ENCODE data around the gene LRRC9. TPM values are rescaled to one million over a fixed set of nuclear protein-coding genes. Genes with fewer than 3 reads are reported as not detected.

Gene LRRC9
- total RNA-seq, 2 experiments from 2014 or later: not detected

- no peaks in the 10 kb centered on the region for H3K9me3 Mint-ChIP-seq
- ChIA-PET POLR2A (no interaction called here), CTCF (no interaction called here)
- peaks cover 3 to 4% of the 10 kb centered on the region in 2 experiments for H3K27me3 ChIP-seq (ENCODE audit: control insufficient read depth in 1 of 2, insufficient read depth in 2 of 2, low read length in 2 of 2)
- H3K4me1 Mint-ChIP-seq (ENCODE audit: low read depth): no peaks in the 10 kb centered on the region
- no peak overlapping the region for H3K27ac ChIP-seq (ENCODE audit: low read depth in 1 of 2, low read length in 2 of 2)
- H3K36me3 Mint-ChIP-seq (ENCODE audit: low read depth): no peaks in the 10 kb centered on the region
- H3K36me3 ChIP-seq (ENCODE audit: insufficient read depth, low read length): no peaks in the 10 kb centered on the region
- H3K9me3 ChIP-seq (ENCODE audit: control insufficient read depth in 1 of 2, insufficient read depth in 1 of 2, low read length in 2 of 2): no peaks in the 10 kb centered on the region
- DNase-seq (peak in 2 of 14 experiments; percentile 13 to 17), ATAC-seq (ENCODE audit: poor library complexity) (no peak)
- H3K4me1 ChIP-seq (ENCODE audit: insufficient read depth, low read length): no peaks in the 10 kb centered on the region
- no peak for TF ChIP-seq CTCF (IDR thresholded peaks at IDR 0.05)
- no peak overlapping the region for H3K4me3 ChIP-seq (ENCODE audit: low read length)
- H3K4me3 Mint-ChIP-seq: no peak overlapping the region
- intact Hi-C loops (cut with DNase I, micrococcal nuclease): no loop called here
- peaks cover 19% of the 10 kb centered on the region for H3K27me3 Mint-ChIP-seq
- no peak overlapping the region for H3K27ac Mint-ChIP-seq
Observed at GRCh38 chr14:59897757-59898383, 22.1 kb upstream of the LRRC9 start.

GRCh38 chr14:59900556-59900955 lies 19.4 kb upstream of the LRRC9 start:
- no peak for TF ChIP-seq CTCF (IDR thresholded peaks at IDR 0.05)
- no peaks in the 10 kb centered on the region for H3K36me3 ChIP-seq (ENCODE audit: insufficient read depth, low read length)
- H3K27ac Mint-ChIP-seq: no peak overlapping the region
- ChIA-PET POLR2A (no interaction called here), CTCF (no interaction called here)
- no peaks in the 10 kb centered on the region for H3K4me1 ChIP-seq (ENCODE audit: insufficient read depth, low read length)
- intact Hi-C loops (cut with DNase I, micrococcal nuclease): no loop called here
- H3K27me3 ChIP-seq (ENCODE audit: control insufficient read depth in 1 of 2, insufficient read depth in 2 of 2, low read length in 2 of 2): peaks cover 0 to 3% of the 10 kb centered on the region in 2 experiments
- no peaks in the 10 kb centered on the region for H3K36me3 Mint-ChIP-seq (ENCODE audit: low read depth)
- ATAC-seq (ENCODE audit: poor library complexity) (no peak), DNase-seq (no peak)
- no peak overlapping the region for H3K4me3 ChIP-seq (ENCODE audit: low read length)
- no peaks in the 10 kb centered on the region for H3K9me3 Mint-ChIP-seq
- H3K4me1 Mint-ChIP-seq (ENCODE audit: low read depth): no peaks in the 10 kb centered on the region
- H3K4me3 Mint-ChIP-seq: no peak overlapping the region
- H3K9me3 ChIP-seq (ENCODE audit: control insufficient read depth in 1 of 2, insufficient read depth in 1 of 2, low read length in 2 of 2): no peaks in the 10 kb centered on the region
- H3K27ac ChIP-seq (ENCODE audit: low read depth in 1 of 2, low read length in 2 of 2): no peak overlapping the region
- peaks cover 11% of the 10 kb centered on the region for H3K27me3 Mint-ChIP-seq

- TF ChIP-seq CTCF (IDR thresholded peaks at IDR 0.05): no peak
- DNase-seq (no peak), ATAC-seq (ENCODE audit: poor library complexity) (no peak)
- ChIA-PET POLR2A (interaction anchor here (0.6 kb wide), 1 partner anchor 1077 kb away, joined by 3 read pairs; the partner anchor contains the start of genes SLC38A6 and TRMT5), CTCF (no interaction called here)
- H3K4me3 ChIP-seq (ENCODE audit: low read length): no peak overlapping the region
- intact Hi-C loops (cut with DNase I, micrococcal nuclease): no loop called here
- H3K27ac ChIP-seq (ENCODE audit: low read depth in 1 of 2, low read length in 2 of 2): no peak overlapping the region
- no peak overlapping the region for H3K27ac Mint-ChIP-seq
- peaks cover 0 to 3% of the 10 kb centered on the region in 2 experiments for H3K27me3 ChIP-seq (ENCODE audit: control insufficient read depth in 1 of 2, insufficient read depth in 2 of 2, low read length in 2 of 2)
- peaks cover 7% of the 10 kb centered on the region for H3K27me3 Mint-ChIP-seq
- H3K4me1 ChIP-seq (ENCODE audit: insufficient read depth, low read length): no peaks in the 10 kb centered on the region
- no peaks in the 10 kb centered on the region for H3K9me3 Mint-ChIP-seq
- H3K9me3 ChIP-seq (ENCODE audit: control insufficient read depth in 1 of 2, insufficient read depth in 1 of 2, low read length in 2 of 2): no peaks in the 10 kb centered on the region
- H3K4me3 Mint-ChIP-seq: no peak overlapping the region
- H3K36me3 ChIP-seq (ENCODE audit: insufficient read depth, low read length): no peaks in the 10 kb centered on the region
- H3K4me1 Mint-ChIP-seq (ENCODE audit: low read depth): no peaks in the 10 kb centered on the region
- no peaks in the 10 kb centered on the region for H3K36me3 Mint-ChIP-seq (ENCODE audit: low read depth)
Observed at GRCh38 chr14:59904184-59904583, 15.8 kb upstream of the LRRC9 start.
